HG03095 (cell line): ENCODE results near the gene NFKBIL1.
"Not testable (repeated sequence)": the region's sequence is repeated elsewhere in the genome, so short reads cannot be mapped to it uniquely, and the experiment has no call there.

Source experiments
- ATAC-seq: cut with Tn5 transposase; IDR thresholded peaks from one replicate; pipeline ENCODE4 v1.9.1; 2021; ENCODE audit warnings: moderate library complexity; ENCODE audit not compliant: unreplicated experiment

The NFKBIL1 gene

DNA sequence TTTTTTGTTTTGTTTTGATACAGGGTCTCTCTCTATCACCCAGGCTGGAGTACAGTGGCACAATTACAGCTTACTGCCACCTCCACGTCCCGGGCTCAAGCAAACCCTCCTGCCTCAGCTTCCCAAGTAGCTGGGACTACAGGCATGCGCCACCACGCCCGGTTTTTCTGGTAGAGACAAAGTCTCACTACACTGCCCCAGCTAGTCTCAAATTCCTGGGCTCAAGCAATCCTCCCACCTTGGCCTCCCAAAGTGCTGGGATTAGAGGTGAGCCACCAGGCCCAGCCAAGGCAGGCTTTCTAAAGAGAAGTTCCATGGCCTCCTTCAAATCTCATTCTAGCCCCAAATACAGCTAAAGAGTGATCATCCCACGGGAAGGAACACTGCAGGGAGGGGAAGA lies 13.4 kb upstream of the NFKBIL1 start:
- no peak for ATAC-seq

DNA sequence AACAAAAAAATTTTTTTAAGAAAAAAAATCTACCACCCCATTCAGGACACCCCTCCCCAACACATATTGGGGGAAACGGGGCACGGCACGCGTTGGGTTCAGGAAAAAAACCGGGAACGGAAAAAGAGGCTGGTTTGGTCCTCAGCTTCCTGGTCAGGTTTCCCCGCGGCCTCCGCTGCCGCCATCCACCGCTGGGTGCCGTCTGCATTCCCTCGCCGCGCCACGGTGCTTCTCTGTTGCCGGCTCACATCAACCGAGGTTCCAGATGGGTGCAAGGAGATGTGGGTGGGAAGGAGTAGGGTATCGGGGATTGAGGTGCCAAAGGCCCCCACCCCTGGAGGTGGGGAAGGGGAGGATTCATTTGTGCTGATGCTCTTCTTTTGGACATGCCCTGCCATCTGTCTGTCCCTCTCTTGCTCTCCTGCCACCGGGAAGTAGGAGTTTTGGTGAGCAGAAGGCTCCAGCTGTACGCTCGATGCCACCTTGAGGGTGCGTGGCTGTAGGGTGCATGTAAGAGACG lies 12.8 kb upstream of the NFKBIL1 start:
- ATAC-seq = no peak

DNA sequence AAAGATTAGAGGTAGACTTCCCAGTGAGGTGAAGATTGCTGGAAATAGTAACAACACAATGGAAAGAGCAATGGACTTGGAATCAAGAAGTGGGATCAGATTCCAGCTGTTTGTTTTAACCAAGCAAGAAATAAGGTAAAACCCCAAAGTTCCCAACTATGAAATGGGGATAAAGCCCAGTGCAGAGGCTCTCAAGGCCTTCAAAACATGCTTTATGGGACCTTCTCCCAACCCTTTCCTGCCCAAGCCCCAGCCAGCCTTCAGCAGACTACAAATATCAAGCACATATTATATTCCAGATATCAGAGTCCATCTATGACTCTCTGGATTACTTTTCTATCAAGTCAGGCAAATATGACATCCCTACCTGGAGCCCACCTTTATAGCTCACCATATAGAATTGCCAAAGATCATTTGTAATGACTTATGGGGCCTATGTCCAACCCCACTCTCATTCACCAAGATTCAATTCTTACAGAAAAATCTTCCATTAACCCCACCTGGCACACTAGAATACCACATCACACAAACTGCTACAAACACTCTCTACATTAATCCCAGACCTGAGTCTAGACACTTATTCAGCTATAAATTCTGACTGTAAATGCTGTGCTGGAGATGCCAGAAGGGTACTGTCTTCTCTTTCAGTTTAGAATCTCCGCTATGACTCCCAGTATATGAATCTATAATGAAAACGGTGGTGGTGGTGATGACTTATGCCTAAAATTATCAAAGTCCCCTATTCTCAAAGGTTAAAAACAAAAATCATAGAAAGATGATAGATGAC lies 11.7 kb upstream of the NFKBIL1 start:
- ATAC-seq = no peak

DNA sequence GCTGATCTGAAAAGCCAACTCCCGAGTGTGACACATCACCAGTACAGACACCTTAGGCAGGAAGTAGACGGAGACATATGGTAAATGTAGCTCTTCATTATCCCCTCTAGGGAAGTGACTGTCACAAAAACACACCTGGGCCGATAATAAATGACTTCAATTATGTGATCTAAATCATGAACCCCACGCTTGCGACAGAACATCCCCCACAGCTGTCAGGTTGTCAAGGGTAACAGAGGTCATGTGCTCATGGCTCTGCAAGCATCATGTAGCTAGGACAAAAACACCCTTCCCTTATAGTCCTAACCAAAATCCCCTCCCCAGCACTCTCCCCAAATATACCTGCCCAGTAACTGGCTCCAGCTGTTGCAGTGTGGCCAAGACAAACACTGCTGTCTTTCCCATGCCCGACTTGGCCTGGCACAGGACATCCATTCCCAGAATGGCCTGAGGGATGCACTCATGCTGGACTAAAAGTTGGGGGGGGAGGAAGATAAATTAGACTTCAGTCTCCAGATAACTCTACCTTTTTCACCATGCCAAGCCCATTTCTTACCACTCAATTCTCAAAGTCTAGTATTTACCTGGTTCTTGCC lies 8.5 kb upstream of the NFKBIL1 start:
- ATAC-seq = no peak

DNA sequence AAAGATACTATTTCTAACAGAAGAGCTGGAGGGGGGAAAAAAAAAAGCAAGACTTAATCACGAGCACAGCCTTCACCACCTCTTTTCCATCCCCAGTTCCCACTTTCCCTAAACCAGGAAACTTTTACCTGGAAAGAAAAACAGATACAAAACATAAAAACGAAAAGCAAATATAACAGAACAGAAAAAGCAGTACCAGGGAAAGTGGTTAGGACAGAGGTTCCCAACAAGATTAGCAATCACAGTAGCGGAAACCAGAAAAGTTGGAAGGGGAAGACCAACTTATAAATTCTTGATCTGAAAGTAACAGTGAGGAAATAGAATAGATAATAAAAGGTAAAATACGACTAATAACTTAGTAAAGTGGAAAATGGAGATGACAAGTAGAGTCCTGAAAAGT lies 6.8 kb upstream of the NFKBIL1 start:
- ATAC-seq = no peak

DNA sequence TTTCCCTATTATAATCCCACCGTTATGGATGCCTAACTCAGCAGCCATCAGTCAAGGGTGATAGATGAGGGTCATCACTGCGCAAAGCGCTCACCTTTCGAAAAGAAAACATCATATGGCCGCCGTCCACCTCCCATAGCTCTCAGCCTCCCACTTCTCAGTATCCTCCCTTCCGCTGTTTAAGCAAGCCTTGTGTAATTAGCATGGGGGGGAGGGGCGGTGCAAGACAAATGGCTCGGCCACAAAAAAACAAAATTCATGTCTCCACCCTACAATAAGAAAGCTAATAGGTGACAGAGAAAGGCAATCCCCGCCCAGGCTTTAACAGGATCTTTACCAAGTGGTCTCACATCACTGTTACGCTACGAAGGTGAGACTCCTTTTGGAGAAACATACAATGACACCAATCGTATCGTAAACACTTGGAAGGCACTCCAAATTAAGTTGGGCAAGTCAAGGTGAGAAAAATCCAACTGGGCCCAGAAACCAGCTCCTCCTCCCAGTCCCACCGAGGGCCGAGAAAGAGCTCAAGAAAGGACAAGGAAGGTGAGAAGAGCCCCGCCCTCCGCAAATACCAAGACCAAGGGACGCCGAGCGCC lies 6.2 kb upstream of the NFKBIL1 start:
- no peak for ATAC-seq

DNA sequence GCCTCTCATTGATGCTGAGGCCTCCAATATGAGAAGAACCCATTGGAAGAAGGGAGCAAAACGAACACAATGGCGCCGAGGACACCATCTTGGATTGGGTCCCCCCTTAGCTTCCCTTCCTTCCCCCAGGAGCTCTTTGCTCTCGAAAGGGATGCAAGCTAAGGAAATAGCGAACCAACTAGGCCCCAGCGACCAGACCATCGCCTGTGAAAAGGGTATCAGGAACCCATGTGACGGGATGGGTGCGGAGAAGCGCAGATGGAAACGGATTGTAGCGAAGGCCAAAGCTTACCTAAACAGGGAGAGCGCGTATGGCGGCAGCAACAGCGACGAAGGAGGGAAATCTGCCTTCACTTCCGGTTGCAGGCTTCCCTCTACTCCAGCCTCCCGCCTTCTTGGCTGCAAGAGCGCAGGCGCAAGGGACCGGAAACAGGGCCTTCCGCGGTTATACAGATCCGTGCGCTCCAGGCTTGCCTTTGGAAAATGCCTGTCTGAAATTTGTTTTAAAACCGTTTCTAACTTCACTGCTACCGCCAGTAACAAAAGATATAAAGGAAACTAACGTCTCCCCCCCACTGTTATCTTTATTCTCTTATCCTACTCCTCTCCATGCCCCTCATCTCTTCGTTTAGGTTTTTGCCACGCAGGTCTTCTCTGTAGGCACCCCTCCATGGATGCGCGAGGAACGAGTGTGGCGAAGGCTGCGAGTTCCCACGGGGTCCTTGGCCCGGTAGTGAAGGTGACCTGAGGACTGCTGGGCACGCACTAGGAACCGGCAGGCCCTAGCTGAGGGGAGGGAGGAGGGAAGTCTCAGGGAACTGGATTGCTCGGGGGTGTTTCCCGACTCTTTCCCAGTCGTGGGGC lies 5.5 kb upstream of the NFKBIL1 start, which contains the start of gene DDX39B:
DDX39B (minus strand) TSS at position 346 of the 864 bp plus-strand sequence. CDS start 1,471 bp downstream, outside the sequence.
- ATAC-seq = peak; percentile 46

DNA sequence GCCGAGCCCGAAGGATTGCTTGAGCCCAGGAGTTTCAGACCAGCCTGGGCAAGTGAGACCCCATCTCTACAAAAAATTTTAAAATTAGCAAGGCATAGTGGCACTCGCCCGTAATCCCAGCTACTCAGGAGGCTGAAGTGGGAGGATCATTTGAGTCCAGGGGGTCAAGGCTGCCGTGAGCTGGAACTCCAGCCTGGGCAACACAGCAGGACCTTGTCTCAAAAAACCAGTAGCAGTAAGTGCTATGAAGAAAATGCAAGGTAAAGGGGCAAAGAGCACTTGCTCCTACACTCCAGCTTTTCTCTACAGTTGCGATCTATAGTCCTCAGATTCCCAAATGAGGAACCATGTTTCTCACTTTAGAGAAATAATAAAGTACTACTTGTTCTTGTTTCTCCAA lies 3.8 kb upstream of the NFKBIL1 start:
- no peak for ATAC-seq

DNA sequence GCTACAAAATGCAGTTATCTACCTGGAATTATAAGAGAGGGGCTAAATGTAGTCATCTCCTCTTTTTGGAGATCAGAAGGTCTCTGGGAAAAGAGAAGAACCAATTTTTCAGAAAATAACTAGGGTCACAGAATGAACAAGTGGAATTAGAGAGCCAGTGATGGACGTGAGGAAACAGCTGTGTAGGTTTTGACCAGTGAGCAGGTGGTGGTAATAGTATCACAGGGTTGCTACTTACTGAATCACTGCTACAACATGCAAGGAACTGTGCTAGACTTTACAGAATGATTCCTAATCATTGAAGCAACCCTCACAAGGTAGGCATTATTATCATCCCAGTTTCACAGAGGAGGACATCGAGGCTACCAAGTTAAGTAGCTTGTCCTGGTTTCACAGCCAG lies 2.7 kb upstream of the NFKBIL1 start:
- no peak for ATAC-seq

DNA sequence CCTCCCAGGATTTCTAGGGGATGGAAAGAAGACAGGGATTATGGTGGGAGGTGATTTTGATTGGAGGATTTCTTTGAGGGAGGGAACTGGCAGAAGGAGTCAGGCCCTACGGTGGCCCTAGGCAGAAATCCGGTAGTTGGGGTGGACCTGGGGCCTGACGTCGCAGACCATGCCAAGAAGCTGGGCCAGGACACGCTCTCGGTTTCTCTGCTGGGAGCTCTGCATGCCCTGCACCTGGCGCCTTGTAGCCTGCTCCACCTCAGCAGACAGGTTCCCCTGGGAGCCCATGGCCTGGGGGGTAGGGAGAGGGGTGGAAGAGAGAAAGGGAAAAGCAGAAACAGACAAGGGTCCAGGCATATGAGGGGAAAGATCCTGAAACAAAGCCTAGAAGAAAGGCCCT lies 2.1 kb upstream of the NFKBIL1 start:
- ATAC-seq = no peak

DNA sequence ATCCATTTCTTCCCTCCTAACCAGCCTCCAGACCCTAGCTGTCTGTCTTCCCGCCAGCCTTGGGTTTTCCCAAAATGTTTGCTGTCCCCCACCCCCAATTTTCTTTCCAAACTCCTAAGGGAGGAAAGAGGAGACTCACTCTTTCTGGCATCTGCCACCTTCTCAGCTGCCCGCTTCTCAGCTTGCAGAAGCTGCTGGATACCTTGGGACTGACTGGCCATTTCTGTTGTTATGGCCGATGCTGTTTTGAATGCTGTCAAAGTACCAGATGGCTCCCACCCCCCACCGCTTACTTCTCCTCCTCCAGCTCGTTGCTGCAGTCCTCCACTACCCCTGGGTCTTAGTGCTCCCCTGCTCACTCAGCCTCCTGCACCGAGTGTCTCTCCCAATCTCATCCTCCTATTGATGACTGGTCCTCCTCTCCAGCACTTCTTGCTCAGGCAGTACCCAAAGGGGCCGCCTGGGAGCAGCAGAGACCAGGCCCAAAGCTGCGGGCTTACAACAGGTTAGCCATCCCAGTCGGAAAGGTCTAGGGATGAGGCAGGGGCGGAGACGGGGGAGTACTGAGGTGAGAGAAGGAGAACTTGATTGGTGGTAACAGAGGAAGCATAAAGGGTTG lies 960 bp upstream of the NFKBIL1 start, which contains the start of gene ATP6V1G2:
ATP6V1G2 (minus strand) TSS at position 270 of the 619 bp plus-strand sequence; CDS start at position 221, 49 bp downstream.
- peak; percentile 41 for ATAC-seq

DNA sequence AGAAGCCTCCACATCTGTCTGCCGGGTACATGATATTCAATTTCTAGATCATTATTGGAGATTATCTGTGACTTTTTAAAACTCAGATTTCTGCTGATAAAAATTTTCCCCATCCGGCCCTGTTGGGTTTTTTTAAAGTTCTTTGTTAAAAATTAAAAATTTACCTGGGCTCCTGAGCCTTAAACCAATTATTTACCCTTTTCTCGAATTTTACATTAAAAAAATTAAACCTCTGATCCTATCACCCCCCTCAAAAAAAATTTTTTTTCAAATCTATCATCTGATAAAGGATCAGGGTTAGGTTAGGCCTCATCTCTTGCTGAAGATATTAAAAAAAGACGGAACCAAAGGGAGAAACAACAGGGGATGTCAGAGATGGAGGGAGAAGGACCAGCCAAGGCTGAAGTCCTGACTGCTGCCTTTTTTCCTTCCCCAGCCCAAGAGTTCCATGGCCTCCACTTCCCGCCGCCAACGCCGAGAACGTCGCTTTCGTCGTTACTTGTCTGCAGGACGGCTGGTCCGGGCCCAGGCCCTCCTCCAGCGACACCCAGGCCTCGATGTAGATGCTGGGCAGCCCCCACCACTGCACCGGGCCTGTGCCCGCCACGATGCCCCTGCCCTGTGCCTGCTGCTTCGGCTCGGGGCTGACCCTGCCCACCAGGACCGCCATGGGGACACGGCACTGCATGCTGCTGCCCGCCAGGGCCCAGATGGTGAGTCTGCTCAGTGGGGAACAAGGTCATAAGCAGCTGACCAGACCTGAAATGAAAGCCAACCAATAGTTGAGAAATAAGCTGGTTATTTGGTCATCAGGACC lies 527 bp downstream of the NFKBIL1 start:
- ATAC-seq = no peak

DNA sequence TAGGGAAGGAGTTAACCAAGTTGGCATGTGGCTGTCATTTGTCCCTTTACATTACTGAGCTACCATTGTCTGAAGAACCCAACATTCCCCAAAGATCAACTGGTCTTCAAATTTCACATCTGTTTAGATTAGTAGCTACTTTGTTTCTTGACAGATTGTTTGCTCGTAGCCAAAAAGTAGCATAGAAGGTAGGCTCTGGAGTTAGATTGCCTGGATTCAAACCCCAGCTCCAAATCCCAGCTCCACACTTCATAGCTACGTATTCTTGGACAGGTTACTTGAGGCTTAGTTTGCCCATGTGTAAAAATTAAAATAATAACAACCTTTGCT lies 1.1 kb downstream of the NFKBIL1 start:
- no peak for ATAC-seq

DNA sequence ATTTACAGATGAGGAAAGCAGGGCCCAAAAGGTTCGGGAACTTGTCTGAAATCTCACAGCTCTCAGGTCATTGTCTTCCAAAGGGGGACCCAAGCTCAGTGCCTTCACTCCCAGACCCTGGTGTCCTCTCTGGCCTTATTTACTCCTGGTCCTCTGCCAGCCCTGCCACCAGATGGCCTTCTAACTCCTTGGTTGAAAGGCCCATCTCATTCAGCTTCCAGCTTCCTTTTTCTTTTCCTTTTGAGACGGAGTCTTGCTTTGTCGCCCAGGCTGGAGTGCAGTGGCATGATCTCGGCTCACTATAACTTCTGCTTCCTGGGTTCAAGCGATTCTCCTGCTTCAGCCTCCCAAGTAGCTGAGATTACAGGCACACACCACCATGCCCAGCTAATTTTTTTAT lies 4.0 kb downstream of the NFKBIL1 start:
- not testable (repeated sequence) for ATAC-seq

DNA sequence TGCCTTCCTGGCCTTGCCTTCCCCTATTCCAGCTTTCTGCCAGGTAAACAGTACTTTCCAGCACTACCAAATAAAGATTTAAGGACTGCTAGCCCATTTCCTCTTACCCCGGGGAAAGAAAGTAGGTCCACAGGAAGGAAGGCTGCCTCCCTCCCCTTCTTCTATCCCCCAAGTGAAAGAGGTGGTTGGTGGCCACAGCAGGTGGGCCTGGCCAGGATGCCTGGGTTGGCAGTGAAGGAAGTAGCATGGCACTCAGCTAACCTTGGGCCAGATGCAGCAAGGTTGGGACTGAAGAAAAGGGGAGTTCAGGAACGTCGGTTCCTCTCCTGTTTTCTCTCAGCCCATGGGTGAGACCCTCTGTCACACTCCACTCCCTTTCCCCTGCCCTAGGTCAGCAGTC lies 8.9 kb downstream of the NFKBIL1 start:
- no peak for ATAC-seq

DNA sequence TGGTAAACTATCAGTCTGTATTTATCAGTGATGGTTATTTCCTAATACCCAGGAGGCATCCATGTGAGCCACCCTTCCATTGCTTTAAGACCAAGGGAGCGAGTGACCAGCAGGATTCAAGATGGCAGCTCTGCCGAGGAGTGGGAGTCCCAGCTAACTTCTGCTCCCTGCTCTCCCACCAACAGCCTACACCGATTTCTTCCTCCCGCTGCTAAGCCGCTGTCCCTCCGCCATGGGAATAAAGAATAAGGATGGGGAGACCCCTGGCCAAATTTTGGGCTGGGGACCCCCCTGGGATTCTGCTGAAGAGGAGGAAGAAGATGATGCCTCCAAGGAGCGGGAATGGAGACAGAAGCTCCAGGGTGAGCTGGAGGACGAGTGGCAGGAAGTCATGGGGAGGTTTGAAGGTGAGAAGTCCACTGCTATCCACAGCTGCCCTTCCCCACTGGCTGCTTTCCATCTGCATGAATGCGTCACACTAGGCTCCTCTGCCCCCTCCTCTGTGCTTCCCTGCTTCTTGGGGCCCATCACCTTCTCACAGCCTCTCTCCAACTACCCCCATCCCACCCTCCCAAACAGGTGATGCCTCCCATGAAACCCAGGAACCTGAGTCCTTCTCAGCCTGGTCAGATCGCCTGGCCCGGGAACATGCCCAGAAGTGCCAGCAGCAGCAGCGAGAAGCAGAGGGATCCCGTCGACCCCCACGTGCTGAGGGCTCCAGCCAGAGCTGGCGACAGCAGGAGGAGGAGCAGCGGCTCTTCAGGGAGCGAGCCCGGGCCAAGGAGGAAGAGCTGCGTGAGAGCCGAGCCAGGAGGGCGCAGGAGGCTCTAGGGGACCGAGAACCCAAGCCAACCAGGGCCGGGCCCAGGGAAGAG lies 10.3 kb downstream of the NFKBIL1 start:
- no peak for ATAC-seq

DNA sequence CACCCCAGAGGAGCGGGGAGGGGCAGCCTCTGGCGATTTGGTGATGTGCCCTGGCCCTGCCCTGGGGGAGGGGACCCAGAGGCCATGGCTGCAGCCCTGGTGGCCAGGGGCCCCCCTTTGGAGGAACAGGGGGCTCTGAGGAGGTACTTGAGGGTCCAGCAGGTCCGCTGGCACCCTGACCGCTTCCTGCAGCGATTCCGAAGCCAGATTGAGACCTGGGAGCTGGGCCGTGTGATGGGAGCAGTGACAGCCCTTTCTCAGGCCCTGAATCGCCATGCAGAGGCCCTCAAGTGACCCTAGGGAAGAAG lies 10.9 kb downstream of the NFKBIL1 start:
- no peak for ATAC-seq

DNA sequence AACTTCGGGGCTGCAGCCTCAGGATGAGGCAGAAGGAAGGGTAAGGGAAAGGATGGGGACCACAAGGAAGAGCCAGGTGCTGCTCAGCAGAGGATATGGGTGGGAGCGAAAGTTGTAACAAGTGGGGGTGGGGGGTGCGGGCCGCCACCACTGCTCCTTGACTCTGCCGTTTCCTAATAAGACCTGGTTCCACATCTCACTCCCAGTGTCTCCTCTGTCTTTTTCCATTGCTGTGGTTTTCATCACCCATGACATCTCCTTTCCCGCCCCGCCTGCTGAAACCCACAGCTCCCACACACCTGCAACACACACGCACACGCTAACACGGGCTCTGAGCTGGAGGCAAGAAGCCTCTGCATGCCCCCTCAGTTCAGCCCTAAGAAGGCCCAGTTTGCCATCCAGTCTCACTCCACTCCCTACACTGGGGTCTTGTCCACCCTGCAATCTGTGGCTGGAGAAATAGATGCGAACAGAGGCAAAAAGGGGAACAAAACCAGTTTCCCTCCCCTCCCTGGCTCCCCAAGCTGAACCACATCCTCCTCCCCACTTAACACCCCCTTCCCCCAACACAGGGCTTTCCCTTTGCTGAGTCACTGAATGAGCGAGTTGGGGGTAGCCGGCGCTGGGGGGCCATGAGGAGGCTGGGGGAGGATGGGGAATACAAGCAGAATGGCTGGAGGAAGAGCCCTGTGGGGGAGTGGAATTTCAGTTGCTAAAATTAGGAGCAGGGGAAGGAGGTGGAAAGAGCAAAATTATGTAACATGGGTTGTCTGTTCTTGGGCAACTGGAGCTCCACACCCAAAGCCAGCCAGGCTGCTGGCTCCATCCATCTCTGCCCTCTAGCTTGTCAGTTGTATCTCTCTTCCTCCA lies 11.5 kb downstream of the NFKBIL1 start:
- ATAC-seq = no peak
